ENCODE results near the gene DVL1. TPM values are rescaled to one million over a fixed set of nuclear protein-coding genes. Genes with fewer than 3 reads are reported as not detected.
"Not testable (repeated sequence)": the region's sequence is repeated elsewhere in the genome, so short reads cannot be mapped to it uniquely, and the experiment has no call there.

Gene DVL1
- polyA plus RNA-seq, 5 donors = 19.5 to 51.3 (median 29.9) TPM

DNA sequence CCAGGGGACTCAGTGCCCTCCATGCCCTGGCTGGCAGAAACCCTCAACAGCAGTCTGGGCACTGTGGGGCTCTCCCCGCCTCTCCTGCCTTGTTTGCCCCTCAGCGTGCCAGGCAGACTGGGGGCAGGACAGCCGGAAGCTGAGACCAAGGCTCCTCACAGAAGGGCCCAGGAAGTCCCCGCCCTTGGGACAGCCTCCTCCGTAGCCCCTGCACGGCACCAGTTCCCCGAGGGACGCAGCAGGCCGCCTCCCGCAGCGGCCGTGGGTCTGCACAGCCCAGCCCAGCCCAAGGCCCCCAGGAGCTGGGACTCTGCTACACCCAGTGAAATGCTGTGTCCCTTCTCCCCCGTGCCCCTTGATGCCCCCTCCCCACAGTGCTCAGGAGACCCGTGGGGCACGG lies 21.0 kb downstream of the DVL1 start:
- no peak for DNase-seq

DNA sequence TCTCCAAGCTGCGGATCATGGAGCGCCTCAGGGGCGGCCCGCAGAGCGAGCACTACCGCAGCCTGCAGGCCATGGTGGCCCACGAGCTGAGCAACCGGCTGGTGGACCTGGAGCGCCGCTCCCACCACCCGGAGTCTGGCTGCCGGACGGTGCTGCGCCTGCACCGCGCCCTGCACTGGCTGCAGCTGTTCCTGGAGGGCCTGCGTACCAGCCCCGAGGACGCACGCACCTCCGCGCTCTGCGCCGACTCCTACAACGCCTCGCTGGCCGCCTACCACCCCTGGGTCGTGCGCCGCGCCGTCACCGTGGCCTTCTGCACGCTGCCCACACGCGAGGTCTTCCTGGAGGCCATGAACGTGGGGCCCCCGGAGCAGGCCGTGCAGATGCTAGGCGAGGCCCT lies 21.9 kb downstream of the DVL1 start:
- no peak for DNase-seq

DNA sequence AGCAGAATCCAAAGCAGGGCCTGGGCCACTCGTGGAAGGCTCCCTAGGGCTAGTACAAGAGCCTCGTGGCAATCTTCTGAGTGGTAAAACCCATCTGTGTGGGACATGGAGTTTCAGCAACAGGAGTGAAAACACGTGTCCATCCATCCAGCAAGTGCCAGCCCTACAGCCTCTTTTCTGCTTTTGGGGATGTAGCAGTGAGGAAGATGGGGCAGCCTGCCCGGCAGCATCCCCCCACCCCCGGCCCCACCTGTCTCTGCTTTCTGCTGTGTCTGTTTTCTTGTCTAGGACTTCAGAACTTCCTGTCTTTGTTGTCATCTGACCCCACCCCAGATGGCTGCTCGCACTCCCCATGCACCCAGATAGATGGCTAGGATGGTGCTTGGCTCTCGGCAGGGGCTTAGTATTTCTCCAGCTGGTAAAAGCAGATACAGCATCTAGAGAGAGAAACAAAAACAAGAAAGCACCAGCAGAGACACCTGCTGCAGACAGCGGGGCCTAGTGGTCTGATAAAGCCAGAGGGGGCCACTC lies 23.1 kb downstream of the DVL1 start:
- DNase-seq = no peak

DNA sequence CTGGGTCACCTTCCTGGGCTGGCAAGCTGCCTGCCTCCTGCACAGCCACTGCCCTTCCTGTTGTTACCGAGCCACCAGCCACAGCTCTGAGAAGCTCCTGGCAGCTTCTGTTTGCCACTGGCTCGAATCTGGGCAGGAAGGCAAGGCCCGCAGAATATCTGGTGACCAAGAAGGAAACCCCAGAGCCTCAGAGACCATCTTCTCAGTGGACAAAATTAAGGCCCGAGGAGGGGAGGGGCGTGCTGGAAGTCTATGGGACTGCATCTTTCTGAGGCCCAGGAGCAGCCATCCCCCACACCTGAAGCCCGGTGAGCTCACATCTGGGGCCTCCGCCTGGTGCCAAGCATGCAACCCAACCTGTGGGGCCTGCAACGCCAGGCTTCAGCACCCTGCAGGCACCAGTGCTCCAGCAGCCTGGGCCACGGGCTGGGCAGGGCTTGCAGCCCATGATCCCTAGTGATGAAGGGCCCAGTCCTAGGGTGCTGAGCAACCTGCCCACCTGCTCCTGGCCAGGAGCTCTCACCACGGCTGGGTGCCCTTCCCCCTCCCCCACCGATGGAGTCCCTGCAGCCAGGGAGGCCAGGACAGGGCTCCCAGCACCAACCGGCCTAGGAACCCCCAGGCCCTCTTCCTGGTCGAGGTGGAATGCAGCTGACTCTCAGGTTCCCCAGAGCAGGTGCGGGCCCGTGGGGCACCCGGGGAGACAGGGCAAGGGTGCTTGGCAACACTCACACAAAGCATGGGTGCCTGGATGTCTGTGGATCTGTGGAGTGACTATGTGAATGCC lies 23.7 kb downstream of the DVL1 start:
- no peak for DNase-seq

DNA sequence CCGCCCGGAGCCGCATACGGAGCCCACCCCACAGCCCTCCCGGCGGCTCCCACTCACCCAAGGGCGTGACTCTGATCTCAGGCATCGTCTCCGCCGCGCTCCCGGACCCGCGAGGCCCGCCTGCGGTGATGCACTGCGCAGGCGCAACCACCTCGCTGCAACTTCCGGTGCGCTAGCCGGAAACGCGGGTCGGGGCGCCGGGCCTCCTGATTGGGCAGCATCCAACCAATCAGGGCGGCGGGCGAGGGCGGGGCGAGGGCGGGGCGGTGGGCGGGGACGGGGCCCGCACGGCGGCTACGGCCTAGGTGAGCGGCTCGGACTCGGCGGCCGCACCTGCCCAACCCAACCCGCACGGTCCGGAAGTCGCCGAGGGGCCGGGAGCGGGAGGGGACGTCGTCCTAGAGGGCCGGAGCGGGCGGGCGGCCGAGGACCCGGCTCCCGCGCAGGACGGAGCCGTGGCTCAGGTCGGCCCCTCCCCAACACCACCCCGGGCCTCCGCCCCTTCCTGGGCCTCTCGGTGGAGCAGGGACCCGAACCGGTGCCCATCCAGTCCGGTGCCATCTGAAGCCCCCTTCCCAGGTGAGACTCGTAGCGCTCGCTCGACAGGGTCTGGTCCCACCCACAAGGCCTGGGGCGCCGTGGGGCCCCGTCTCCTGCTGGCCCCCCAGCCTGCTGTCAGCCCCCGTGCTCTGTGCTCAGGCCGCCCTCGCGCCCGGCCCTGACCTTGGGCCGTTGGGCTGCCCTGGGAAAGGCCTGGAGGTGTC lies 24.5 kb downstream of the DVL1 start, which contains the start of the genes CPTP and INTS11:
Gene CPTP (plus strand): TSS at position 279 of the 764 bp plus-strand sequence. CDS start 2,109 bp downstream, outside the sequence.
Gene INTS11 (minus strand): TSS at position 137 of the 764 bp plus-strand sequence. CDS start 52 bp downstream, at position 85.
- DNase-seq = peak; percentile 89 to 90

DNA sequence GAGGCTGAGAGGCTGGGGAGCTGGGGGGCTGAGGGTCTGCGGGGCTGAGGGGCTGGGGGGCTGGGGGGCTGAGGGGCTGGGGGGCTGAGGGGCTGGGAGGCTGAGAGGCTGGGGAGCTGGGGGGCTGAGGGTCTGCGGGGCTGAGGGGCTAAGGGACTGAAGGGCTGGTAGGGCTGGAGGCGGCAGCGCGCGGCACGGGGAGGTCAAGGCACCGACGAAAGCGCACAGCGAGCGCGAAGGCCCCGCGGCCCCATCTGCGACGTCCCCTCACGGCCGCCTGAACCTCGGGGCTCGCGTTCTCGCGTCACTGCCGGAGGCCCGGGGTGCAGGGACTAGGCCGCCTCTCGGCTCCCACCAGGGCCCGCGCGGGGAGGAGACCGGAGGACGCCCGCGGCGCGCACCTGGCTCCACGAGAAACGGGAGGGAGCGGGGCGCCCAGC lies 25.1 kb downstream of the DVL1 start:
- DNase-seq = no peak

DNA sequence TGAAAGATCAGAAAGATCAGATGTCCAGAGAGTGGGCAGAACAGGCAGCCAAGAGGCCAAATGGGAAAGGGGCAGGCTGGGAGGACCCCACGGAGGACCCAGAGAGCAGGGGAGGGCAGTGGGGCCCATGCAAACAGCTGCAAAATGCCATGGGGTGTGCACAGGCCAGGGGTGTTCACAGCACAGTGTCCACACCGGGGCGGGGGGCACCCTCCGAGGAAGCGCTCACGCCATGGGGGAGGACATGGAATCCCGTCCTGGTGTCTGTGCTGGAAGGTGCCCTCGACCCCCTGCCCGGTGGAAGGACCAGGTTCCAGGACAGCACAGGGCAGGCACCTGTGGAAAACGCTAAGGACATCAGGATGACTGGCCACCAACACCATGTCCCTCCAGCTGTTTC lies 26.3 kb downstream of the DVL1 start:
- no peak for DNase-seq

DNA sequence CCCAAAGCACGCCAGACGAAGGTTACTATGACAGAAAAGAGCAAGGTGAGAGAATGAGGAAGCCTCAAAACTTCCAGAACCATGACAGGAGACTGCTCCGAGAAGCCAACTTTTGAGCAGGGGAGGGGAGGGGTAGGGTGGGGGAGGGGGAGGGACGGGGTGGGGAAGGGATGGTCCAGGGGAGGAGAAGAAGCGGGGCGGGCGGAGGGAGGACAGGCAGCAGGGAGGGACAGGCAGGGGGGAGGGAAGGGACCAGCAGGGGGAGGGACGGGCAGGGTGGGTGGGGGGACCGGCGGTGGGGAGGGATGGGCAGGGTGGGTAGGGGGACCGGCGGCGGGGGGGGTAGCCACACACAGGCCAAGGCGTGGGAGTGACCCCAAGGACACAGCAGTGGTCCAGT lies 26.8 kb downstream of the DVL1 start:
- DNase-seq = no peak

DNA sequence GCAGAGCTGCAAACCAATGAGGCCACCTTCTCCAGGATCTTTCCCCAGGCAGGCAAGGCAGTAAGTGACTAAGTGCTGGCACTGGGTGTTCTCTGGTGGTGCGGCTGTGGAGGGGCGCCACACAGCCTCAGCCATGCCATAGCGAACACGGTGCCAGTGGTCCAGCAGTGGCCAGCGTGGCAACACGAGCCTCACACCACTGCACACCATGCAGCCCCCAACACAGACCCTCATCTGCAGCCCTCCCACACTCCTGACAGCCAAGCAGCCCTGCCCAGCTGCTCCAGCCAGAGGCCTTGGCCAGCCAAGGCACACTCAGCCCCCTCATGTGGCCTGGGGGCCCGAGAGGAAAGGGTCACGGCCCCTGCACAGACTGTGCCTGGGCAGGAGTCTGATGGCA lies 27.7 kb downstream of the DVL1 start:
- DNase-seq = no peak

DNA sequence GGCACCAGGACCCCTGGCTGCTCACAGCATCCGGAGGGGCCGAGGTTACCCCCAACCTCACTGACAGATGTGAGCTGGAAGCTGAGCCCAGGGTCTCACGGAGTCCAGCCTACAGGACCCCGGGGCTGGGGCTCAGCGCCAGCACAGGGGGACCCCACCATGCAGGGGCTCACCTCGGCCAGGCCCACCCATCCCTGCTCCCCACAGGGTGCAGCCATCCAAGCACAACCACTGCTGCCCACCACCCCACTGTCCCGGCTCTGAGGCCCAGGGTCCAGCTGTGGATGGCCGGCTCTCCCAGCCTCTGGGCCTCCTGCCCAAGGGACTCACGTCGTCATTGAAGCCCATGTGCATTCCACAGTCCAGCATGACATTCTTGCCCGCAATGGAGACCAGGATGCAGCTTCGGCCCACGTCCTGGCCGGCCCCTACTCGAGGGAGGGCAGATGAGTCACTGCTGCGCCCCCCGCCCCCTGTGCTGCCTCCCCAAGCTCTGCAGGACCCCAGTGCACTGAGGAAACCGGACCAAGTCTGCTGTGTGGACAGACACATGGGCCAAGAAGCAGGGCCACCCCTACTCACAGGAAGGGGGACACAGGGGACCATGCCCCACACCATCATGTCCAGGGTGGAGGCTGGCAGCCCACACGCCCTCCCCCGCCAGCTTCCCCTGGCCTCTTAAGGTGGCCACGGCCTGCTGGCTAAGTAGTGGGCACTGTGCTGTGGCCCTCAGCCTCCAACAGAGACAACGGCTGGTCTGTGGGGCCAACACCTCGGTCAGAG lies 28.4 kb downstream of the DVL1 start:
- no peak for DNase-seq

DNA sequence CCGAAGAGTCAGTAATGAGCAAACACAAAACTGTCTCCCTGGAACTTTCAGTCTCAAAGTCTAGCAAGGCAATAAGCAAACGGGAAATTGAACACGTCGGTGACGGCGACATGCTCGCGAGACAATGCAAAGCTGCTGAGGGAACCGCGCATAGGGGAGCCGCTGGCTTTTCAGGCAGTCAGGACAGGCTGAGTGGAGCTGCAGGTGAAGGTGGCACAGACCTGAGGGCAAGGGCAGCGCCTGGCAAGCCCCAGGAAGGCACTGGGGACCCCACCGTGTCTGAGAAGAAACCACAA lies 29.6 kb downstream of the DVL1 start:
- no peak for DNase-seq

DNA sequence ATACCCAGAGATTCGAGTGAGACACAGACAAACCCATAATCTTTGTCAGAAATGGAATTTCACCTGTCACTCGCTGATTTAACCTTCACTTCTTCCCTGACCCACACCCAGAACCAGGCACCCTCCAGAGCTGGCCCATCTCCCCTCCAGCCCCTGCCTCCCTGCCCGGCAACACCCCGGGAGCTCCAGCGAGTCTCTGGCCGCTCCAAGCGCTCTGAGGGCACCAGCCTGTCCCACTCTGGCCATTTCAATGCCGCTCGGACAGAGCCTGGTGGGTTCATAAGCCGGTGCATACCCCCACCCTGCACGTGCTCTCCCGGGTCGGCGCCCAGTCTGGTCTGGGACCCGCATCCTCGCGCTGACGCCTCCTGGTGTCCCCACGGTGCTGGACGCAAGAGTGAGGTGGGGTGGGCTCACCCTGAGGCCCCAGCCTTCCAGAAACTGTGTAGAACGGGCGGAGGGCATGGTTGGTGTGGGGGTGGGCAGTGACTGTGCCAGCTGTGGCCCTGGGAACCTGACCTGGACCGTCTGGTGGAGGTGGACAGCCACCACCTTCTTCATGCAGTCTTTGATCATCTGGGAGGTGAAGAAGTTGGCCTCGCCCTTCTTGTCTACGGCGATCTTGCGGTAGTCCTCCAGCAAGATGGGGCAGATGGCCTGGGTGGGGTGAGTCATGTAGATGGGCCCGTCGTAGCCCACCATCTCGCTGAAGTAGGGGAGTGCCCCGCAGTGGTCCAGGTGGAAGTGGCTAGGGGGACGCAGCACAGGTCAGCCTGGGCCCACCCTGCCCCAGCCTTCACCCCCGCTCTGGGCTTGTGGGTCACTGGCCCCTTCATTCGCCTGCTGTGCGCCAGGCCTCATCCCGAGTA lies 30.2 kb downstream of the DVL1 start:
- DNase-seq = no peak

DNA sequence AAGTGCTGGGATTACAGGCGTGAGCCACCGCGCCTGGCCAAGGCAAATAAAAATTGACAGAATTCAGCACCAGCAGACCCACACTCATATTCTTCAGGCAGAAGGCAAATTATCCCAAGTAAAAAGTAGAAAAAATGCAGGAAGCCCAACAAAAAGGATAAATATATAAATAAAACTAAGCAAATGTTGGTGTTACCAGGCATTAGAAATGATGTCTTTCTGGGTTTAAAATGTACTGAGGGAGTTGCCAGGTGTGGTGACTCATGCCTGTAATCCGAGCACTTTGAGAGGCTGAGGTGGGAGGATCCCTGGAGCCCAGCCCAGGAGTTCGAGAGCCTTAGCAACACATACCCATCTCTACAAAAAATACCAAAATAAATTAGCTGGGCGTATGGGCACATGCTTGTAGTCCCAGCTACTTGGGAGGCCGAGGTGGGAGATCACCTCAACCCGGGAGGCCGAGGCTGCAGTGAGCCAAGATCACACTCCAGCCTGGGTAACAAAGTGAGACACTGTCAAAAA lies 31.0 kb downstream of the DVL1 start:
- DNase-seq = no peak

DNA sequence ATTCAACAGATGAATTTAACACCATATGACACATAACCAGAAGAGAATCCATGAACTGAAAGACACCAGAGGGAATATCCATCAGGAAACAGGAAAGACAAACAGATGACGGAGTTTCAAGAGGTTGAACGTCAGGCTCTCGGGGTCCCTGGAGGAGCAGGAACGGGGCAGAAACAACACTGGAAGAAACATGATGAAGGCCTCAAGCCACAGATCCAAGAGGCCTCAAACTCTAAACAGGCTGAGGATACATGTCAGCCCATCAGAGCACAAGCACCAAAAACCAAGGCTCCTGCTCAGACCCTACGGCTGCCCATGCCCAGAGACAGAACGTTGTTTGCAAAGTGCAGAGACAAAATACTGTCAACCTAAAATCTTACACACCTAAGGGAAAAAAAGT lies 31.8 kb downstream of the DVL1 start:
- DNase-seq = no peak

DNA sequence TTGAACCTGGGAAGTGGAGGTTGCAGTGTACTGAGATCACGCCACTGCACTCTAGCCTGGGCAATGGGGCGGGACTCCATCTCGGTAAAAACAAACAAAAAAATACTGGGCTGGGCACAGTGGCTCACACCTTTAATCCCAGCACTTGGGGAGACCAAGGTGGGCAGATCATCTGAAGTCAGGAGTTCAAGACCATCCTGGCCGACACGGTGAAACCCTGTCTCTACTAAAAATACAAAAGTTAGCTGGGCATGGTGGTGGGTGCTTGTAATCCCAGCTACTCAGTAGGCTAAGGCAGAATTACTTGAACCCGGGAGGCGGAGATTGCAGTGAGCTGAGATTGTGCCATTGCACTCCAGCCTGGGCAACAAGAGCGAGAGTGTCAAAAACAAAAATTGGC lies 33.0 kb downstream of the DVL1 start:
- DNase-seq = not testable (repeated sequence)

DNA sequence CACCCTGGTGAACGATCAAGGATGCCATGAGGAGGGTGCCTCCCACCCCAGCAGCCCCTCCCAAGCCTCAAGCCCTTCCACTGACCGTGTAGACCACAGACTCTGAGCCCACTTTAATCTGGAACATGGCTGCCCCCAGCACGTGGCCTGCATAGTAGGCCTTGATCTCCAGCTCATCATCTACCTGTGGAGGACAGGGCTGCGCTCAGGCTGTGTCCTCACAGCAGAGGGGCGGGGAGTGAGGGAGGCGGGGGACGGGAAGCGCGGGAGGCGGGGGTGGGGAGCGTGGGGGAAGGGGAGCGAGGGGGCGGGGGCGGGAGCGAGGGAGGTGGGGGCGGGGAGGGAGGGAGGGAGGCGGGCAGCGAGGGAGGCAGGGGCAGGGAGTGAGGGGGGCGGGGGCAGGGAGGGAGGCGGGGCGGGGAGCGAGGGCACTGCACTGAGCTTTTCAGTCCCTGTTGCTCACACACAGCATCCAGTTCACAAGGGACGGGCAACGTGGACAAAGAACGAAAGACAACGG lies 33.7 kb downstream of the DVL1 start:
- DNase-seq = no peak

DNA sequence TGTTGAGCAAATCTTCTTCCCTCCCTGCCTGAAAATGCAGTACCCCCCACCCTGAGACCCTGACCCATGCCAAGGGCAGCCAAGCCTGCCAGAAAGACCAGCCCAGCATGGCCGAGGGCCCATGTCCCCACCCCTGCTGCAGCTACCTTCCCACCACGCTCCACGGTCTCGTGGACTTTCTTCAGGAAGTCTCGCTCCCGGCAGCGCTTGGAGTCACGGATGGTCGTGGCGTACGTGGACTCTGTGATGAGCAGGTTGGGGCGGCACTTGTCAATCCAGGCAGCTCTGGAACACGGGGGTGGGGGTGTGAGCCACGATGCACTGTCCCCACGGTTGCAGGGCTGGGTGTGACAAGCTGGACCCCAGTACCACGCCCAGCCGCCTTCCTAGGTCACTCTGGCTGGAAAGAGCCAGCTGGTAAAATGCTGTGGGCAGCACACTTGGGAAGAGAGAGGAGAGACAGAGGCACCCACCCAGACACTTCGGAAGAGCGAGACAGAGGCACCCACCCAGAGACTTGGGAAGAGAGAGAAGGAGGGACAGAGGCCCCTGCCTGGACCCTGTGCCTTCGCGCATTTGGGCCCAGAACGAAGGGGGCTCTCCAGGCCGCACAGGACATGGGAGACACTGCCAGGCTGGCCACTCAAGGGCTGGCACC lies 34.4 kb downstream of the DVL1 start:
- DNase-seq = no peak

DNA sequence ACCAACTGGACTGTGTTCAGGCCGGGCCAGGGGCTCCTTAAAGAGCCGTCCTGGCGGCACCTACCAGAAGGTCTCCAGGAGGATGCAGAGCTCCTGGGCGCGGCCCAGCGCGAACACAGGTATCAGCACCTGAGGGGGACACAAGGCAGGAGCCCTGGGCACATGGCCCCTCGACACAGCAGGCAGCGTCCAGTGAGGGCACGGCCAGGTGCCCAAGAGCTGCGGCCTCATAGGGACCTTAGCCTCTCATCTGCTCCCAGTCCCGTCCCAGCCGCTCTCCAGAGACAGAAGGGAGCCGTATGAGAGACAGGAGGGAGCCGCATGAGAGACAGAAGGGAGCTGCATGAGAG lies 35.0 kb downstream of the DVL1 start:
- no peak for DNase-seq

DNA sequence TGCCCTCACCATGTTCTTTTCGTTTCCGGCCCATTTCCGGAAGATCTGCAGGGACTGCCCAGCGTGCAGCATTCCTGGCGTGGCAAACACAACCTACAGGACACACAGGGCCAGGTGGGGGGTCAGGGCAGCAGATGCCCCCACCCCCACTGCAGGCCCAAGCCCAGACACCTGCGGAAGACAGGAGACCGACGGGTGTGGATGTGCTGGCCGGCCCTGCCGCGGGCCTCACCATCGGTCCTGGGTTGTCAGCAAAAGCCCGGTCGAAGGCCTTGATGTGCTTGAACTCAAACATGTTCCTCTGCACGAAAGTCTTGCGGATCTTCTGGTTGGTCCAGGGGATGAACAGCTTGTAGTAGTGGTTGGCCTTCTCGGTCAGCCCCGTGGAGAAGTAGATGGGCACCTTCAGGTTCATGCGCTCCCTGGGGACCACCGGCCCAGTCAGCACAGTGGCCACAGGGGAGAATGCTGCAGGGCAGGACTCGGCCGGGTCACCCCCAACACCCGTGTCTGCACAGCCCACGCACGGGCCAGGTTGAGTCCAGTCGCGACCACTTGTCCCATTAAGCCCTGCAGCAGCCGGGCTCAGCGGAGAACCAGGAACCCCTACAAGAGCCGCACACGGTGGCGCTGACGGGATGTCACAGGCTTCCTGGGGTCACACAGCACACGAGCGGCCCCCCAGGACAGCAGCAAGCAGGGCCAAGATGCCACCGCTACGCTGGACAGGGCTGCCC lies 35.5 kb downstream of the DVL1 start:
- no peak for DNase-seq
